ENCODE results near the gene HYCC2. TPM values are rescaled to one million over a fixed set of nuclear protein-coding genes. Genes with fewer than 3 reads are reported as not detected.
"Not testable (repeated sequence)": the region's sequence is repeated elsewhere in the genome, so short reads cannot be mapped to it uniquely, and the experiment has no call there.

The HYCC2 gene
- total and polyA plus RNA-seq, 7 donors: 1.7 to 8.6 (median 7.6) TPM

GRCh38 chr2:201040867-201041628 is 30.4 kb downstream of the HYCC2 start:
- Histone ChIP-seq H3K4me1 (peaks cover 7% of the 10 kb centered on the region), H3K27ac (no peak overlapping the region), H3K36me3 (ENCODE audit: insufficient read depth in 1 of 2, low read depth in 1 of 2) (peaks cover 0 to 14% of the 10 kb centered on the region in 2 donors), H3K4me3 (no peak overlapping the region), H3K9me3 (no peaks in the 10 kb centered on the region), H3K27me3 (ENCODE audit: insufficient read depth in 3 of 3, low read length in 2 of 3) (no peaks in the 10 kb centered on the region)
- WGBS, 3 donors: 79 to 88% (median 84%) methylated on average over 4 of the region's 4 CpGs
- DNase-seq (no peak), ATAC-seq (no peak)
- no peak for TF ChIP-seq CTCF (IDR thresholded peaks at IDR 0.05)
- intact Hi-C loops (cut with DNase I): no loop called here

- H3K27ac ChIP-seq: no peak overlapping the region
- WGBS, 3 donors: 95 to 97% (median 97%) methylated on average over 2 of the region's 2 CpGs
- TF ChIP-seq CTCF (IDR thresholded peaks at IDR 0.05): no peak
- H3K9me3 ChIP-seq: no peaks in the 10 kb centered on the region
- DNase-seq (no peak), ATAC-seq (no peak)
- no peaks in the 10 kb centered on the region for H3K27me3 ChIP-seq (ENCODE audit: insufficient read depth in 3 of 3, low read length in 2 of 3)
- H3K4me3 ChIP-seq: no peak overlapping the region
- peaks cover 0 to 2% of the 10 kb centered on the region in 2 donors for H3K36me3 ChIP-seq (ENCODE audit: insufficient read depth in 1 of 2, low read depth in 1 of 2)
- intact Hi-C loops (cut with DNase I): no loop called here
- H3K4me1 ChIP-seq: peaks cover 7% of the 10 kb centered on the region
These were observed 32.6 kb downstream of the HYCC2 start for GRCh38 chr2:201038855-201039254.

- H3K4me1 ChIP-seq; H3K27ac ChIP-seq; H3K4me3 ChIP-seq; ATAC-seq; DNase-seq; H3K9me3 ChIP-seq; H3K36me3 ChIP-seq (ENCODE audit: insufficient read depth in 1 of 2, low read depth in 1 of 2); H3K27me3 ChIP-seq (ENCODE audit: insufficient read depth in 3 of 3, low read length in 2 of 3); intact Hi-C loops (cut with DNase I): not testable (repeated sequence)
- WGBS, 3 donors: 93 to 97% (median 94%) methylated on average over 4 of the region's 4 CpGs
These were observed 33.1 kb downstream of the HYCC2 start for GRCh38 chr2:201038361-201038760.

GRCh38 chr2:201034355-201034754 is 37.1 kb downstream of the HYCC2 start:
- H3K4me1 ChIP-seq; DNase-seq; H3K27me3 ChIP-seq (ENCODE audit: insufficient read depth in 3 of 3, low read length in 2 of 3); H3K9me3 ChIP-seq; H3K4me3 ChIP-seq; H3K27ac ChIP-seq; ATAC-seq; intact Hi-C loops (cut with DNase I); H3K36me3 ChIP-seq (ENCODE audit: insufficient read depth in 1 of 2, low read depth in 1 of 2): not testable (repeated sequence)
- WGBS, 3 donors: 100% methylated on average over 1 of the region's 2 CpGs

- DNase-seq: no peak
- ATAC-seq: no peak
- intact Hi-C loops (cut with DNase I): no loop called here
- no peak overlapping the region for H3K27ac ChIP-seq
- H3K9me3 ChIP-seq: no peaks in the 10 kb centered on the region
- H3K27me3 ChIP-seq (ENCODE audit: insufficient read depth in 3 of 3, low read length in 2 of 3): no peaks in the 10 kb centered on the region
- peaks cover 4 to 44% of the 10 kb centered on the region in 2 donors for H3K36me3 ChIP-seq (ENCODE audit: insufficient read depth in 1 of 2, low read depth in 1 of 2)
- H3K4me3 ChIP-seq: no peak overlapping the region
- H3K4me1 ChIP-seq: no peaks in the 10 kb centered on the region
- no peak for TF ChIP-seq CTCF (IDR thresholded peaks at IDR 0.05)
These were observed 47.0 kb downstream of the HYCC2 start for GRCh38 chr2:201024518-201024917.

- TF ChIP-seq CTCF (IDR thresholded peaks at IDR 0.05): no peak
- Histone ChIP-seq H3K27me3 (ENCODE audit: insufficient read depth in 3 of 3, low read length in 2 of 3) (no peaks in the 10 kb centered on the region), H3K9me3 (no peaks in the 10 kb centered on the region), H3K27ac (no peak overlapping the region), H3K4me1 (no peaks in the 10 kb centered on the region), H3K36me3 (ENCODE audit: insufficient read depth in 1 of 2, low read depth in 1 of 2) (peaks cover 4 to 55% of the 10 kb centered on the region in 2 donors), H3K4me3 (no peak overlapping the region)
- ATAC-seq (no peak), DNase-seq (no peak)
- intact Hi-C loops (cut with DNase I): no loop called here
These were observed 49.6 kb downstream of the HYCC2 start for GRCh38 chr2:201021914-201022313.

Measured in psoas muscle (tissue), 8 donors.